ENCODE data around the gene FMNL3. TPM values are rescaled to one million over a fixed set of nuclear protein-coding genes. Genes with fewer than 3 reads are reported as not detected.
"Not testable (repeated sequence)": the region's sequence is repeated elsewhere in the genome, so short reads cannot be mapped to it uniquely, and the experiment has no call there.

The FMNL3 gene
- polyA plus RNA-seq, 5 donors: 50.1 to 64.3 (median 52.5) TPM

- no peak for DNase-seq
These were observed 9.3 kb upstream of the FMNL3 start for GRCh38 chr12:49716553-49716952.

DNA sequence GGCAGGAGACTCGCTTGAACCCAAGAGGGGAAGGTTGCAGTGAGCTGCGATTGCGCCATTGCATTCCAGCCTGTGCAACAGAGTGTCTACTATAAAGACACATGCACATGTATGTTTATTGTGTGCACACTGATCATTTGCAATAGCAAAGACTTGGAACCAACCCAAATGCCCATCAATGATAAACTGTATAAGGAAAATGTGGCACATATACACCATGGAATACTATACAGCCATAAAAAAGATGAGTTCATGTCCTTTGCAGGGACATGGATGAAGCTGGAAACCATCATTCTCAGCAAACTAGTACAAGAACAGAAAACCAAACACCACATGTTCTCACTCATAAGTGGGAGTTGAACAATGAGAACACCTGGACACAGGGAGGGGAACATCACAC, 6.7 kb upstream of the FMNL3 start:
- DNase-seq: not testable (repeated sequence)

DNA sequence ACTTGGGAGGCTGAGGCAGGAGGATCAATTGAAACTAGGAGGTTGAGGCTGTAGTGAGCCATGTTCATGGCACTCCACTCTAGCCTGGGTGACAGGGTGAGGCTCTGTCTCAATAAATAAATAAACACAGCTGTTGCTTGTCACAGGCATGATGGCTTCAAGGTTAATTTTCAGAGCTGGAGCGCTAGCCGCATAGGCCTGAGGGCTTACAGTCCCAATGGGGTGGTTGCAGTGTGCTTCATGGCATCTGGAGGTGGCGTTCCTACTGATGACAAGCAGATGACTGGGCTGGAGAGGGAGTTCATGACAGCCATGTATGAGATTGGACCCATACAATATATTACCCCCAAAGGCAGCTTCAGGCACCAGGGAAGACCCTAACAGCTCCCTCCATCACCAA, 1.6 kb upstream of the FMNL3 start:
- DNase-seq: no peak

- no peak for DNase-seq
These were observed 575 bp upstream of the FMNL3 start for GRCh38 chr12:49707812-49708147.

DNA sequence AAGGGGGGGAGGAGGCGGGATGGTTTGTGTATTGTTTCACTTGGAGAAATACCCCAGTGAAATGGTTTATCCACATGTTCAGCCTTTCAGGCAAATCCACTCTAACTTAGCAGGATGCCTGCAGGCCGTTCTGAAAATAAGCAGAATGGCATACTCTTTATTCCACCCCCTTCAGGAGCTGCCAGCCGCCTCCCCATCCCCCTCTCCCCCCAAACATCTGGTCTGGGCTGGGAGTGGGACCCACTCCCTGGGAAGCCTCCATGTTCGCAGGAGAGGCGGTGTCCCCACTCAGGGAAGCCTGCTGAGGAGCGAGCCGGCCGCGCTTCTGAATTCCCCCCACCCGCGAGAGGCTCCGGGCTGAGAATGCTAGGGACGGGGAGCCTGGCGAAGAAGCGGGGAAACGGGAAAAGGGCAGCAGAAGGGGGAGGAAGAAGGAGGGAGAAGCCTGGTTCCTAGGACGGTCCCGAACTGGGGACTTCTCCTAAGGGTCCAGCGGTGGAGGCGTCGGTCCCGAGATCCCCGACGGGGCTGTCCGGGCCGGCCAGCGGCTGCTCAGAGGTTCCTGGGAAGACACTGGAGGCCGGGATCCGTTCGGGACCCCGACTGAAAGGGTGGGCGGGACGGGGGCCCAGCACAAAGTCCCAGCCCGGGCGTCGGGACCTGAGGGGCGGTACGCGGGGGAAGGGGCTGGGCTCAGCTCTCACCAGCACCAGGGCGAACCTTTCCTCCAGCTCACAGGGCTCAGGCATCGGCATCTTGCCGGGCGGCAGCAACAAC, 666 bp downstream of the FMNL3 start:
- peak; percentile 48 to 53 for DNase-seq

- DNase-seq: no peak
These were observed 1.6 kb downstream of the FMNL3 start for GRCh38 chr12:49705479-49706134.

GRCh38 chr12:49703647-49704137, 3.5 kb downstream of the FMNL3 start:
- DNase-seq: no peak

DNA sequence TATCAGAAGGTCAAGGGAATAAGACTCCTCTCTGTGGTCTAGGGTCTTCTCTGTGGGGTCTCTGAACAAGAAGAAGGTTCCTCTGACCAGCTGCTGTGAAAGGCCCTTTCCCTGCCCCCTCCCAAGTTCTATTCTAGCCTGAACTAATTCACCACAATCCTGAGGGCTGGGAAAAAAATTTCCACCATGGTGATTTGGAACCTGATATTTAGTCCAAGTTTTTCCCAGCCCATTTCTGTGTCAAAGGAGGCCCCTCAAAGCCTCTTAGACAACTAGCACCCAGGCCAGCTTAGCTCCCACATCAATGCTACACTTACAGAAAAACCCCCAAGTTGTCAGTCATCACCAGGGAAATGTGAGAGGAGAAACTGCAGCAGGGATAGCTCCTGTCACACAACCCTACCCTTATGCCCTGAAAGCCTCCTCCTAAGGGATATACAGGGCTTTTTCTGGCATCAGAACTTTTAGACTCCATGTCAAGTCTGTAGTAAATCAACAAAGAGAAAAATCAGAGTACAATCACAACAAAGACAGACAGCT, 4.5 kb downstream of the FMNL3 start:
- no peak for DNase-seq

DNA sequence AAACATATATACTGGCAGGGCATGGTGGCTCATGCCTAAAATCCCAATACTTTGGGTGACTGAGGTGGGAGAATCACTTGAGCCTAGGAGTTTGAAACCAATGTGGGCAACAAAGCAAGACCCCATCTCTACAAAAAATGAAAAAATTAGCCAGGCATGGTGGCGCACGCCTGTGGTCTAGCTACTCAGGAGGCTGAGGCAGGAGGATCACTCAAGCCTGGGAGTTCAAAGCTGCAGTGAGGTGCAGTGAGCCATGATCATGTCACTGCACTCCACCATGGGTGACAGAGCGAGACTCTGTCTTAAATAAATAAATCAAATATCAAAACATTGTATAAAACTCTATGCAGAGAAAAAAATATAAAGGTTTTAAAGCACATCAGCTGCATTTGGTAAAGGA, 5.2 kb downstream of the FMNL3 start:
- no peak for DNase-seq

DNA sequence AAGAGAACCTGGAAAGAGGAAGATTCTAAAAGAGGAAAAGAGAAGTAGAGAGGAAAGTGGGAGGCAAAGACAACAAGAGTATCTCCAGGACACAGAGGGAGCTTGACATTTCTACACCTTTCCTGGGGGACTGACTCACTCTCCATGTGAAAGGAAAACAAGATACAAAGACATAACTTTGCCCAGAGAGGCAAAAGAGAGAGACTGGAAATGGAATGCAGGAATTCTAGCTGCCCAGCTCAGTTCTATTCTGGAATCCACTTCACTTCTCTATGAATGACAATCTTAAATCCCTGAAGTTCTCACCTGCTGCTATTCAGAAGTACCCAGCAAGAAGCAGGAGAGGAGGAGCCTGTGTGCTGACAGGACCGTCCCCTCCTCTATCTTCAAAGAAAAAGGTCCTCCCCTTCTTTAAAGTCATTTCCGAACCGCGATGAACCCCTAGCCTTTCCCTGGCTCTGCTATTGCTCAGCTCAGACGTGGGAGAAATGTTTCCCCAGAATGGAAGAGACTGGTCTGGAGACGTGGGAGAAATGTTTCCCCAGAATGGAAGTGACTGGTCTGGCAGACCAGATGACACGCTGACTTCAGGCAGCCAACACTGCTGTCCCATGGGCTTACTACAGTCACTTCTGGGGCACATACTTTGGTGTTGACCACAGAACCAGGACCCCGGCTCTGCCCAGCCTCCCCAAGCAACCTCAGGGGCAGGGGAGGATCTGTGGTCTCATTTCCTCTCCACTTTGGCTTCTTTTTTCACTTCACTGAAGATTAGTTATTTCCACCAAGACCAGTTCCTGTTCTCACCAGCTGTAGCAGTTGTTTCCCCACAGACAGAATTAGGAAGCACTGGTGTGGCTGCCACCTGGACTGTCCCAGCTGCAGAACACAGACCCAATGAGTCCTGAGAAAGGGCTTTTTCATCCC, 8.3 kb downstream of the FMNL3 start:
- no peak for DNase-seq

DNA sequence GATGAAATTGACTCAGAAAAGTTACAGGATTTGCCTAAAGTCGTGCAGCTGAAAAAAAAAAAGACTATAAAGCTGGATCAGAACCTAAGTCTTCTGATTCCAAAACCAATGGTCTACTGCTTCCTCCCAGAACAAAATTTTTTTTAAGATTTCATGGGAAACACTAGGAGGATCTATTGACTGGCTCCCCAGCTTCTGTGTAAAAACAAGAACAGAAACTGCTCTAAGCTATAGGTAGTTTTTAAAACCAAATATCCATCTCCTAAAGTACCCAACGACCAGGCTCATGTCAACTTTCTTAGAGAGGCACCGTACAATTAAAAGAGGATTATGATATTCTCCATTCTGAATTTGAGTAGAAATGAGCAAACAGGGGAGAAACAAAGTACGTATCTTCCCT, 9.4 kb downstream of the FMNL3 start:
- DNase-seq: no peak

GRCh38 chr12:49696723-49697122, 10.5 kb downstream of the FMNL3 start:
- no peak for DNase-seq

DNA sequence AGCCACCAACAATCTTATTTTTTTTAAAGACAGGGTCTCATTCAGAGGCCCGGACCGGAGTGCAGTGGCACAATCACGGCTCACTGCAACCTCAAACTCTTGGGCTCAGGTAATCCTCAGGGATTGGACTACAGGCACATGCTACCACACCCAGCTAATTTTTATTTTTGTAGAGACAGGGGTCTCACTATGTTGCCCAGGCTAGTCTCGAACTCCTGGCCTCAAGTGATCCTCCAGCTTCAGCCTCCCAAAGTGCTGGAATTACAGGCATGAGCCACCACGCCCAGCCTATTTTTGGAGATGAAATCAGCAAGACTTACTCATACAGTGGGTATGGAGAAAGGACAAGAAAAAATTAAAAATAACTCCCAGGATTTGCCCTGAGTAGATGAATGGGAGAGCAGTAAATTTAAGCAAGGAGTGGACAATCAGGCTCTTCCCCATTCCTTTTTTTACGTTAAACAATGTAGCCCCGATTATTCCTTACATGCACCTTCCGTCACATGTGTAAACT, 13.2 kb downstream of the FMNL3 start:
- no peak for DNase-seq

DNA sequence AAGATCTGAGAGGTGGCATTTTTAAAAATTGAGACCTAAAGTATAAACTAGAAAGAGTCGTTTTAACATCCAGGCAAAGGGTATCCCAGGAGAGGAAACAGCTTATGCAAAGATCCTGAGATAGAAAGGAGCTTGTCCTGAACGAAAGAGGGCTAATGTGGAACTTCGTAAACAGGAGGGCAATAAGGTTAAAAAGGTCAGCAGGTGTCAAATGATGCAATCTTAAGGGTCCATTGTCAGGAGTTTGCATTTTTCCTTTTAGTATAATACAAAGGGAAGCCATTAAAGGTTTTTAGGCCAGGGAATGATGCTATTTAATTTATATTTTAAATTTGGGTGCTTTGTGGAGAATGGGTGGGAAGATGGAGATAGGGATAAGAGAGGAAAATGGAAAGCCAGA, 14.4 kb downstream of the FMNL3 start:
- no peak for DNase-seq

DNA sequence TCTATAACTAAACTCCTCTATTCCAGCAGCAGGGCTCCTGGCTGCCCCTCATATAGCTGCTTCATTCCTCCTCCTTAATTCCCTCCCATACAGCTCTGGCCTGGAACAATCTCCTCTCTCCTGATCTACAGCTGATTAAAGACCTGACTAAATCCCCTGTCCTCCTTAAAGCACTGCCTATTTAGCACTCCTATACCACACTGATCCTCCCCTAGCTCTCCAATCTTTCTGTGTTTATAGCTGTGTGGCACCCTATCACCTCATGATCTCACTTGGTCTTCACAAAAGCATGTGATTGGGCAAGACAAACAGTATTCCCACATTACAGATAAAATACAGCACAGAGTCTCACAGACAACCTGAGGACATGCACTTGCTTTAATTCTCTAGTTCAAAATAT, 17.4 kb downstream of the FMNL3 start:
- no peak for DNase-seq

GRCh38 chr12:49689237-49689636, 18.0 kb downstream of the FMNL3 start:
- no peak for DNase-seq

GRCh38 chr12:49687941-49688340, 19.3 kb downstream of the FMNL3 start:
- no peak for DNase-seq

- no peak for DNase-seq
These were observed 22.8 kb downstream of the FMNL3 start for GRCh38 chr12:49684310-49684854.

DNA sequence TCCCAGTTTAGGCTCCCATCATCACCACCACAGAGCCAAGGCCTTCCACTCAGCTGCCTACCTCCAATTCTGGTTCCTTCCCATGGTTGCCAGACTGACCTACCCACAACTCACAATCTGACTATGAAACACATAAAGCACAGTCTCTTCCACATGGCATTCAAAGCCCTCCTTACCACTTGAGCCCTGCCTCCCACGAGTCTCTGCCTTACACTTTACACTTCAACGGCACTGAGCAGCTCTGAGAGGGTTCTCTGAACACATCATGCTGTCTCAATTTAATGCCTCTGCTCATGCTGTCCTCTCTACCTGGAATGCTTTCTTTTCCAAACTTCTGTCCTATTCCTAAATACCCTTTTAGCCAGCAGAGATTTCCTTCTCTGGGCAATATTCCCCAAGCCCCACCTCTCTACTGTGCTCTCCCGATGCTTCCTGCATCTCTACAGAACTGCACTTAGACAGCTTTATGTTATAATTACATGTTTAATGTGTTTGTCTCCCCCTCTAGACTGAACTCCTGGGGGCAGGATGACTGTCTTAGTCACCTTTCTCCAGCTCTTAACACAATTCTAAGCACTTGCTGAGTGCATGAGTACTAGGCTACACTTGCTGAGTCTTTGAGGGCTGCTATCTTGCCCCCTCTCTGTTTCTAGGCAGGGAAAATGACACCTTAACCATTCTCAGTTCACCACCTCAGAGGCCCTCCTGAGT, 23.5 kb downstream of the FMNL3 start:
- no peak for DNase-seq

GRCh38 chr12:49680075-49680474, 27.1 kb downstream of the FMNL3 start:
- no peak for DNase-seq

GRCh38 chr12:49678711-49679110, 28.5 kb downstream of the FMNL3 start:
- DNase-seq: no peak
